C4-2B (cell line): ENCODE results near the gene LMNTD2.

Experiments
- H3K27ac ChIP-seq: fragments of 450-650 bp; 2 replicates; pipeline ENCODE4 v1.5.1; 2017
- CTCF ChIP-seq: fragments of 450-650 bp; conservative IDR thresholded peaks from 2 replicates; pipeline ENCODE4 v1.5.1; 2017; ENCODE audit warnings: mild to moderate bottlenecking
- ZFX ChIP-seq: fragments of 450-650 bp; IDR thresholded peaks from 2 replicates; pipeline ENCODE4 v1.6.1; 2017

LMNTD2 gene

GRCh38 chr11:554428-555226 lies 5.9 kb downstream of the LMNTD2 start:
- H3K27ac ChIP-seq, result peak overlapping the region; percentile 22; the same call in 1 of the 2 replicates
- TF ChIP-seq CTCF, result peak; percentile 80
- TF ChIP-seq ZFX, result no peak

GRCh38 chr11:553988-554340 lies 6.6 kb downstream of the LMNTD2 start:
- H3K27ac ChIP-seq, result no peak overlapping the region

GRCh38 chr11:553083-553987 lies 7.2 kb downstream of the LMNTD2 start:
- H3K27ac ChIP-seq, result no peak overlapping the region

More at GRCh38 chr11:553988-554340, 6.6 kb downstream of the LMNTD2 start:
- no peak for TF ChIP-seq CTCF
- TF ChIP-seq ZFX, result no peak

GRCh38 chr11:551596-551995 lies 8.9 kb downstream of the LMNTD2 start:
- TF ChIP-seq ZFX, result no peak
- no peak for TF ChIP-seq CTCF
- no peak overlapping the region for H3K27ac ChIP-seq

More at GRCh38 chr11:553083-553987, 7.2 kb downstream of the LMNTD2 start:
- no peak for TF ChIP-seq CTCF
- no peak for TF ChIP-seq ZFX

- H3K27ac ChIP-seq, result no peak overlapping the region
- no peak for TF ChIP-seq ZFX
- no peak for TF ChIP-seq CTCF
These were observed 9.4 kb downstream of the LMNTD2 start for GRCh38 chr11:551131-551530.

- no peak overlapping the region for H3K27ac ChIP-seq
- no peak for TF ChIP-seq CTCF
- TF ChIP-seq ZFX, result no peak
These were observed 9.8 kb downstream of the LMNTD2 start for GRCh38 chr11:550746-551085.
